GM18508 (cell line): ENCODE results near the gene IFI35.

ENCODE experiments used
- ATAC-seq: cut with Tn5 transposase; IDR thresholded peaks from one replicate; pipeline ENCODE4 v1.9.1; 2021; ENCODE audit warnings: moderate number of reproducible peaks; ENCODE audit not compliant: insufficient read depth, unreplicated experiment

Gene IFI35

GRCh38 chr17:43020789-43021740, 14.5 kb downstream of the IFI35 start:
- ATAC-seq = no peak

DNA sequence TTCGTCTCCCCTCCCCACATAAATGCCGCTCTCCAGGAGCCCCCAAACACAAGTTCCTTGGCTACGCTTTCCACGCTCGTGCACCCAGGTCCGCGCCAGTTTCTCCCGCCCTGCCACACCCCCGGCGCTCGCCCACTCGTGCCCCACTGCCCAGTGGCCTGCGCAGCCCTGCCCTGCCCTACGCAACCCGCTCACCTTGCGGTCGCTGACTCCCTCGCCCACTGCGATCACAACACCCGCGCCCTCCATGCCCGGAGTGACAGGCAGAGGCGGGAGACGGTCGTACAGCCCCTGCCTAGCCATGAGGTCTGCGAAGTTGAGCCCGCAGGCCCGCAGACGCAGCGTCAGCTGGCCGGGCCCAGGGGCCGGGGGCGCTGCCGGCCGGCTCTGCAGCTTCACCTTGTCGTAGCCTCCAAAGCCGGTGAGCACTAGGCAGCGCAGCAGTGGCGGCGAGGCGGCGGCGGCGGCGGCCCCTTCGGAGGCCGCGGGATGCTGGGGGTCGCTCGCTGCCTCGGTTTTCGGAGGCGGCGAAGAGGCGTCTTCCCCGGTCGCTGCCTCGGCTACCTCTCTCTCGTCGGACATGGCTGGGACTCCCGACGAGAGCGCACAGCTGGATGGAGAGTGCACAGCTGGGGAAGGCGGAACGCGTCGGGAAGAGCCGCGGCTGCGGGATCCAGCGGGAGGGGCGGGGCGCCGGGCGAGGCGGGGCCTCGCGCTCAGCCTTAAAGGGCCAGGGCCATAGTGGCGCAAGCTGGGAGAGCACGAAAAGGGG, 15.3 kb downstream of the IFI35 start, which contains the start of gene VAT1:
Gene VAT1, minus strand, starts transcription at position 645 of the 772 bp plus-strand sequence. Its CDS starts 63 bp downstream, at position 582.
- ATAC-seq = no peak

DNA sequence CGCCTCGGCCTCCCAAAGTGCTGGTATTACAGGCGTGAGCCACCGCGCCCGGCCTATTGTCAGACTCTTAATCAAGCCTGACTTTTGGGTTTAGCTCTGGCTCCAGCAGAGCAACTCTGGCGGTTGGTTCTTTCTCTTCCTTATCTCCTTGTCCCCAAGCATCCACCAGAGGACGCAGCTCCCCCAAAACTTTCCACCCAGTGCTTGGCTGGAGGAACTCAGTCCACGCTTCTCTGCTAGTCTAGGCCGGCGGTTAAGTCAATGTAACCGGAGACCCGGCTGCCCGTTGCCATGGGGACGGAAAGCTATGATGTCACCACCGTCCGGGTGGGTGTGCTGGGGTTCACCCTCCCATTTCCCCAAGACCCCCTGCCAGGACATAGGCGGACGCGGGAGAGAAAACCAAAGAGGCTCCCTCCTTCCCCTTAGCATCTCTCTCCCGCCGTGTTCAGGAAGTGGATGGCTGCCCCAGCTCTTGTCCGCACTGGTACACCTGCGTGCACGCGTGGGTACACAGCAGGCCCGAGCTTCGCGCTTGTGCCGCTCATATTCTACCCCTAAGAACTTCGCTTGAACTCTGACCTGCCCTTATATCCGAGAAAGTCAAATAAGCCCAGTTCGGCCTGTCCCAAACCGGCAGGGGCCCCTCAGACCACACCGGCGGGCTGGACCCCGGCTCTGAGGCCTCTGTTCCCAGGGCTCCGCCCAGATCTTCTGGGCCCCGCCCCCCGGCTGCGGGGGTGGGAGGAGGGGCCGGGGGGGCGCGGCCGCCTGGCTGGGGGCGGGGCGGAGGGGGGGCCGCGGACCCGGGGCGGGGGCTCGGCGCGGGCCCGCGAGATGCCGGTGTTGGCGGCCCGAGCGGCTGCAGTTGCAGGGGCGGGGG, 18.1 kb downstream of the IFI35 start, which contains the start of gene RND2:
Gene RND2, plus strand, starts transcription at position 825 of the 883 bp plus-strand sequence. CDS start 117 bp downstream, outside the sequence.
- ATAC-seq = no peak

GRCh38 chr17:43025290-43025657, 18.7 kb downstream of the IFI35 start:
- no peak for ATAC-seq

DNA sequence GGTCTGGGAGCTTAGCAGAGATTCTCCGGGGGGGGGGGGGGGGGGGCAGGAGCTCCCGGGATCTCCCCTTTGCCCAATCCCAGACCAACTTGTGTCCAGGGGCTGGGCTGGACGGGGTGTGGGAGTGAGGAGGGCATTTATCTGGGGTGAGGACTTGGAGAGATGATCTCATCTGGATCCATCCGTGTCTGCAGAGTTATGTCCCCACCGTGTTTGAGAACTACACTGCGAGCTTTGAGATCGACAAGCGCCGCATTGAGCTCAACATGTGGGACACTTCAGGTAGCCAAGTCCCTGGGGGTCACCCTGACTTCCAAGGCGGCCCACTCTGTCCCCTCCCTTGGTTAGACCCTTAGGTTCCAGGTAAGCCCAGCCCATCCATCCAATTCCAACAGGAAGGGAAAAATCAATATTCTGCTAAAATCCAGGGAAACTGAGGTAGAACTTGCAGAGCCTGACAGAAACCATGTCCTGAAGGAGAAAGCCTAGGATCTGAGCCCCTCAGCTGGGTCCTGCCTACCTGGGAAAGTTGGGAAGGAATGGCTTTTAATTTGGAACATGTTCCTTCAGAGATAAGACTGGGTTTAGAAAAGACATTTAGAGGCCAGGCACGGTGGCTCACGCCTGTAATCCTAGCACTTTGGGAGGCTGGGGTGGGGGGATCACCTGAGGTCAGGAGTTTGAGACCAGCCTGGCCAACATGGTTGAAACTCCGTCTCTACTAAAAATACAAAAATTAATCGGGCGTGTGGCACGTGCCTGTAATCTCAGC, 19.4 kb downstream of the IFI35 start:
- ATAC-seq = no peak

DNA sequence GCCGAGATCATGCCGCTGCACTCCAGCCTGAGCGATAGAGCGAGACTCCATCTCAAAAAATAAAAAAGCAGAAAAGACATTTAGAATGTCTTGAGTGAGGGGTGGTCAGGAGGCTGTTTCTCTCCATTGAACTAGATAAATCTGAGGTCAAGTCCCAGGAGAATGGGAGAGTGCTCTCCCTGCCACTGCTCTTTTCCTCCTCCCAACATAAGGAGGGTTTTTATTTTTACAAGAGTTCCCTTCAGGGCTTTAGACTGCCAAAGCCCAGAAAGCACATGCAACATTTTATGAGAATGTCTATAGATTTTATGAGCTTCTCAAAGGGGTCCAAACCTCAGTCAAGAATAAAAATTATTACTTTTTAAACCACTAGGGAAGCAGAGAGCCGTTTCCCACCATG, 20.0 kb downstream of the IFI35 start:
- no peak for ATAC-seq

- ATAC-seq = no peak
Observed at GRCh38 chr17:43027091-43028032, 20.8 kb downstream of the IFI35 start.

DNA sequence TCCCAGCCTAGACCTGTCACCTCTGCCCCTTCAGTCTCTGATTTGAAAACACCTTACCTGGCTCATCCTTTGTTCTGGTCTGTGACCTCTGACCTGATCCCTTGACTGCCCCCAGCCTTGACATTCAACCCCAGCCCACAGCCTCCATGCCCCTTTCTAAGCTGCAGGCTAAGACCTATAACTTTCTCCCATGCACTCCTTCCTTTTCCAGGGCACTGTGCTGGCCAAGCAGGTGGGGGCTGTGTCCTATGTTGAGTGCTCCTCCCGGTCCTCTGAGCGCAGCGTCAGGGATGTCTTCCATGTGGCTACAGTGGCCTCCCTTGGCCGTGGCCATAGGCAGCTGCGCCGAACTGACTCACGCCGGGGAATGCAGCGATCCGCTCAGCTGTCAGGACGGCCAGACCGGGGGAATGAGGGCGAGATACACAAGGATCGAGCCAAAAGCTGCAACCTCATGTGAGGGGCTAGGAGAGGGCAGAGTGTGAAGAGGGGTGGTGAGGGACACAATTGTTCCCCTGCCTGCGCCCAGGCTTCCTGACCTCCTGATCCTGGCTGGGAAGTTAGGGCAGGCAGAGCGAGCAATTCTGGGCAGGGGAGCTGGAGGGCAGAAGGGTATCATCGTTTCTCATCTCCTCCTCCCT, 21.8 kb downstream of the IFI35 start:
- no peak for ATAC-seq

DNA sequence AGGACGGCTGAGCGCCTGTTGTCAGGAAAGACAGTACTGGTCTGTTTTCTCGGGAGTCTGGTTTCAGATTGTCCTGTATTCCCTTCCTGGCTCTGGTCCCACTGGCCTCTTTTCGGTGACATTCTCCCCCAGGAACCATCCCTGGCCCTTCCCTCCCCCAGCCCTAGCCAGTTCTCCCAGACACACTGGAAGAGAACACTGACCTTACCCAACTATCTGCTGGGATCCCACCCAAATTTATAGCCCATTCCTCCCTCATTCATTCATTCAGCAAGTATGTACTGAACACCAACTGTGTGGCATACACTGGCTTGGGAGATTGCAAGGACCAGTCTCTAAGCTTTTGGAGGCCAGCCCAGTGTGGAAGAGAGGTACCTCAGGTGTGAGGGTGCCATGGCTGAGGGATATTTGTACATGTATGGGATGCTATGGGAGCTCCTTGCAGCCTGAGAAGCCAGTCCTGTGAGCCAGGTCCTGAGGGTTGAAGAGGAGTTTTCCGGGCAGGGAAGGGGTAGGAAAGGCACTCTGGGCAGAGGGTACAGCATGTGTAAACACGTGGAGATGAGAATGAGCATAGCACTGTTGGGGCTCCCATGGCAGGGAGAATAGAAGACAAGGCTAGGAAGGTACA, 23.7 kb downstream of the IFI35 start:
- no peak for ATAC-seq

DNA sequence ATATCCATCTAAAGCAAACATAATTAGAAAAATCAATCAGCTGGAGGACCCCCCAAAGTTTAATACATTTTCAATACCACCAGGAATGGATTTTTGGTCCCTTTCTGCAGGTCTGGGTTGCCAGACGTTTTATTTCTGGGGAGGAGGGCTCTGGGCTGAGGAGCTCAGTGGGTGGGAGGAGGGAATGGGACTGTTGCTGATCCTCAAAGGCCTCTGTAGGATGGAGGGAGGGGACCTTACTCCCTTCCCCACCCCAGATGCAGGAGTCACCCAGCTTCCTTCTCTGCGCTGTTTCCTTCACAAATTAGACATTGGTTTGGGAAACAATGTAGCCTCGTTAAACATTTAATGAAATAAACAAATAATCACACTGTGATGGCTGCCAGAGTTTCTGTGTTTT, 25.1 kb downstream of the IFI35 start:
- no peak for ATAC-seq

DNA sequence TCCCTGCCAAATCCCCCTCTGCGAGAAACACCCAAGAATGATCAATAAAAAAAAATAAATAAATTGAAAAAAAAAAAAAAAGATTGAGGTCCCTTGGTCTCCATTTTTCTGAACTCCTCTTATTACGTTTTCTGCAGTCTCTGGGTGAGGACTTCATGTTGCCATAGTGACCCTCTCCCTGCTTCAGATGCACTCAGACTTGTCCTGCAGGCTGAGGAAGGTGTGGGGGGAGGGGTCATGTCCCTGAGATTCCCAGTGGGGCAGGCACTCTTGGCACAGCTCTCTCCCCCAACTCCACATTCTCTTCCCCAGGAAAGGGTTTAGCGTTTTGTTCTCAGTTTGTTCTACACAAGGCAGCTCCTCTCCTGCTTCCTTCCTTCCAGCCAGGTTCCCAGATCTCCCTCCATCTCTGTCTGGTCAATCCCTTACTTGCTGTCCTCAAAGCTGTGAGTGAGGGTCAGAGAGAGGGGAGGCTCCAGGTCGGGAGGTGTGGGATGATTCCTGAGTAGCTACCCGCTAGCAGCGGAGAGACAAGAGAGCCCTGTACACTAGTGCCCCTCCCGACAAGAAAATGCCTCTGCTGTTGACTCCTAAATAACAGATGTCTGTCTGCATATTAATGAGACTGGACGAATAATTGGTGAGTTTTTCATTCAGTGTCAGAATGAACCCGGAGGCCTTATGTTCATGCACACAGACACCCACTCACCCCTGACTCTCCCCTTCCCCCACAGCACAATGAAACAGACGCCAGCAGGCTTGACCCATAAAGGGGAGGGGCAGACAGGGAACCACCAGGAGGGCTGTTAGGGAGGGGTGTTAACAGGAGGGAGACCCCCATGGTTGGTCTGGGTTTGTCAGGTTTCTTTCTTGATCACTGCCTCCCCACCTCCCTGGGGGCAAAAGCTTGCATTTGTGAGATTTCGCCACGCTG, 27.6 kb downstream of the IFI35 start:
- no peak for ATAC-seq

DNA sequence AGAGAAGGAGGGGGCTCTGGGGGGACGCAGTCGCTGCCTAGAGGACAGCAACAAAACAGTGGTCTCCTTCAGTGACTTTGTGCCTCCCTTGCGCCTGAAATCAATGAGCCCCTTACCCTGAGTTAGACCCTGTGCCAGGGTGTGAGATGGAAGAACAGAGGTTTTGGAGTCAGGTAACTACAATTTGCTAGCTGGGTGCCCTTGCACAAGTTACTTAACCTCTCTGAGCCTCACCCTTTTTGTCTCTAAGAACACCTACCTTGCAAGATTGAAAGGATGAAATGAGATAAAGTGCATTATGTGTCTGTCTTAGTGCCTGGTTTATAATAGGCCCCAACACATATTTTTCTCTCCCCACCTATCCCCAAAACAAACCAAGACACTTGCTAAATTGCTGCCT, 28.3 kb downstream of the IFI35 start:
- ATAC-seq = no peak

- ATAC-seq = no peak
Observed at GRCh38 chr17:43039646-43040045, 33.1 kb downstream of the IFI35 start.

GRCh38 chr17:43040655-43041054, 34.1 kb downstream of the IFI35 start:
- ATAC-seq = no peak

GRCh38 chr17:43042025-43042628, 35.5 kb downstream of the IFI35 start:
- ATAC-seq = no peak

DNA sequence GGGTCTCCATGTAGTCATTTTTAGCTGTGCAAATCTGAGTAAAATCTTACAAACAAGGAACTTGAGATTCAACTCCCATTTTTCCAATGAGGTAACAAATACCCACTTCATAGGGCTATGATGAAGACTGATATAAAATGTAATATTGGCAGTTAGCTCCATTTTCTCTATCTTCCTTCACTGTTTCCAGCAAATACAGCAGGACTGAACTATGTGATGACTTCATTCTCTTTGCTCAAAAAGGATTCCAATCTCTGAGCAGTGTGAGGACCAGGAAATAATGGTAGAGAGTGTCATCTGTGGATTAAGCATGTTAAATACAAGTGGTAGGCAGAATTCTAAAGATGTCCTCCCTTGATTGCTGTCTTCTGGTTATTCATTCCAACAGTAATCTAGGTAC, 36.7 kb downstream of the IFI35 start:
- ATAC-seq = no peak
